Measurements from ENCODE around the gene DPP3.

The DPP3 gene

DNA sequence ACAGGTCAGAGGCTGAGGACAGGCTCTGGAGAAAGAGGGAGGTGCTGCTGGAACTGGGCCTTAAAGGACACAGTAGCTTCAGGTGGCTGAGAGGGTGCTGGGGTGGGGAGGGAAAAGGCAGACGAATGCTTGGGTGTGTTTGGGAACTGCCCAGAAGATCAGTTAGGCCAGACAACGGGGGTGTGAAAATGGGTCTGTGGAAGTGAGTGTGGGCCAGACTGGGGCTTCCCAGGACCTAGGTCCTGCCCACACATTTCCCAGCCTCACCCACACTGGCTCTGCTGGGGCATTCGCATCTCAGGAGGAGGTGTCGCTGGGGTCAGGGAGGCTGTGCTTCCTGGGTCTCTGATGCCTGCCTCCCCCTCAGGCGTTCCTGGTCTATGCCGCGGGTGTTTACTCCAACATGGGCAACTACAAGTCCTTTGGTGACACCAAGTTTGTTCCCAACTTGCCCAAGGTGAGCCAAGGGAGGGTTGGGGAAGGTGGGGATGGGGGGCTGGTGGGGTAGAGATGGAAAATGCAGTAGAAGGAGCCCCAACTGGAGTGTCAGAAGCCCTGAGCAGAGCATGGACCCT lies 4.7 kb downstream of the DPP3 start:
- DNase-seq (ENCODE audit: low read depth in 2 of 2), result no peak

DNA sequence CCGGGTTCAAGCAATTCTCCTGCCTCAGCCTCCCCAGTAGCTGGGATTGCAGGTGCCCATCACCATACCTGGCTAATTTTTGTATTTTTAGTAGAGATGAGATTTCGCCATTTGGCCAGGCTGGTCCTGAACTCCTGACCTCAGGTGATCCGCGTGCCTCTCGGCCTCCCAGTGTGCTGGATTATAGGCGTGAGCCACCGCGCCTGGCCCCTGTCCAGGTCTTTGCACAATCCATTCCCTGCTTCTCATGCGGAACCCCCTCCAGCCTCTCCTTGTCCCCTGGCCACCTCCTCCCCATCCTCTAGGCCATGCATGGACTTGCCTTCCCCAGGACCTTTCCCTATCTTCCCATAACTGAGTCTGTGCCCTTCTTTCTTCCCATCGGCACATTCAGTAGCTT lies 8.7 kb downstream of the DPP3 start:
- DNase-seq (ENCODE audit: low read depth in 2 of 2), result no peak

DNA sequence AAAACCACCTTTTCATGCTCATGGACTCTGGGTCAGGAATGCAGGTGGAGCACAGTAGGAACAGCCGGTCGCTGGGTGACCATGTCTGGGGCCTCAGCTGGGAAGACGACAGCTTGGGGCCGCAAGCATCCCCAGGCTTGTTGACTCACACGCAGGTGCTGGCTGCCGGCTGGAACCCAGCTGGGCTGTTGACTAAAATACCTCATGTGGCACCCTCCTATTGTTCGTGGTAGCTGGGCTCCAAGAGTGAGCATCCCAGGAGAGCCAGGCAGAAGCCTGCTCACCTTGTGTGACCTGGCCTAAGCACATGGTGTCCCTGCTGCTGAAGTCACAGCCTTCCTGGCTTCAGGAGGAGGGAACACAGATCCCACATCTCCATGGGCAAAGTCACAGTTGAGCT lies 9.4 kb downstream of the DPP3 start:
- no peak for DNase-seq (ENCODE audit: low read depth in 2 of 2)

DNA sequence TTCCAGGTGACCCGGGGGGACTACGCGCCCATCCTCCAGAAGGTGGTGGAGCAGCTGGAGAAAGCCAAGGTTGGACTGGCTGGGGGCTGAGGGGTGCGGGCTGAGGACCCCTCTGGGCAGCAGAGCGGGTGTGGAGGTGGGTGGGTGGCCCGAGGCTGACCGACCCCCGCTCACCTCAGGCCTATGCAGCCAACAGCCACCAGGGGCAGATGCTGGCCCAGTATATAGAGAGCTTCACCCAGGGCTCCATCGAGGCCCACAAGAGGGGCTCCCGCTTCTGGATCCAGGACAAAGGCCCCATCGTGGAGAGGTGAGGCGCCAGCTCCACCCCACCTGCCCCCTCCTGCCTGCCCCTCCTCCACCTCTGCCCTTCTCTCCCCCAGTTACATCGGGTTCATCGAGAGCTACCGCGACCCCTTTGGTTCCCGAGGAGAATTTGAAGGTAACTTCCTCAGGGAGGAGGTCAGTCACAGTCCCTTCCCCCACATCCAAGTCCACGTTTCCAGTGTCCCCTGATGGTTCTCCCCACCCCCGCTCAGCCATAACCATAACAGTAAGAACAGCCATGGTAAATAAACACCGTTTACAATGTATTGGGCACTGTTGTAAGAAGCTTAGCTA lies 11.2 kb downstream of the DPP3 start:
- no peak for DNase-seq (ENCODE audit: low read depth in 2 of 2)

DNA sequence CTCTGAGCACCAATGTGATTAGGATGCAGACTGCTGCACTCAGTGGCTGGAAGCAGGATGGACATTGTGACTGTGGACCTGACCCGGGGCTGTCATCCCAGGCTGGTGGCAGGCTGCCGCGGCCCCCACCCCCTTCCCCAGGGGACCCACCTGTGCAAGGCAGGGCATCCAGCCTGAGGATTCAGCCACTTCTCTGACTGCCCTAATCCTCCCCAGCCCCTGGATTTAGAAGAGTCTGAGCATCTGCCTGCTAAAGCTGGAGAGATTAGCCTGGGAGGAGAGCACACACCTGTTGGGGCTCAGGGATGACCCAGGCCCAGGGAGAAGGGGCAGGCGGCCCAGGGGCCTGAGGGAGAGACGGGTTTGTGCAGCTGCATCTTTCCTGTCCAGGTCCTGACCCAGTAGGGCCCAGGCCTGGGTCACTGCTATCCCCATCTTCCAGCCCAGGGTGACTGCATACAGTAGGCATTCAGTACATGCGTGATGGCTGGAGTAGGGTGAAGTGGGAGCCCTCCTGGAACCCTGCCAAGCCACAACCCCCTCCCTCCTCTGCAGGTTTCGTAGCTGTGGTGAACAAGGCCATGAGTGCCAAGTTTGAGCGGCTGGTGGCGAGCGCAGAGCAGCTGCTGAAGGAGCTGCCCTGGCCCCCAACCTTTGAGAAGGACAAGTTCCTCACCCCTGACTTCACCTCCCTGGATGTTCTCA lies 12.1 kb downstream of the DPP3 start:
- no peak for DNase-seq (ENCODE audit: low read depth in 2 of 2)

DNA sequence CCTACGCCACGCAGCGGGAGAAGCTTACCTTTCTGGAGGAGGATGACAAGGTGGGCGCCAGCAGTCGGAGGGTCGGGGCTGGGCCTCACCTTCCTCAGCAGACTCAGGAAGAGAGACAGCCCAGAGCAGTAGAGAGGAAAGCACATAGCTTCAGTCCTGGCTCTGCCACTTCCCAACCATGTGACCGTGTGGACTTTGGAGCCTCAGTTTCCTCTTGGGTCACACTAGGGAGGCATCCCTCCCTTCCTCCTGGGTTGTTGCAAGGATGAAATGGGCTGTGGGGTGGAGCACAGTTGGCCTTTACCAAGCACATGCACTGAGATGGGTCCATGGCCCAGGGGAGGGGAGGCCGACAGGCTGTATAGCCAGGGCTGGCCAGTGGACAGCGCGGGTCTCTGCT lies 12.9 kb downstream of the DPP3 start:
- DNase-seq (ENCODE audit: low read depth in 2 of 2), result no peak

DNA sequence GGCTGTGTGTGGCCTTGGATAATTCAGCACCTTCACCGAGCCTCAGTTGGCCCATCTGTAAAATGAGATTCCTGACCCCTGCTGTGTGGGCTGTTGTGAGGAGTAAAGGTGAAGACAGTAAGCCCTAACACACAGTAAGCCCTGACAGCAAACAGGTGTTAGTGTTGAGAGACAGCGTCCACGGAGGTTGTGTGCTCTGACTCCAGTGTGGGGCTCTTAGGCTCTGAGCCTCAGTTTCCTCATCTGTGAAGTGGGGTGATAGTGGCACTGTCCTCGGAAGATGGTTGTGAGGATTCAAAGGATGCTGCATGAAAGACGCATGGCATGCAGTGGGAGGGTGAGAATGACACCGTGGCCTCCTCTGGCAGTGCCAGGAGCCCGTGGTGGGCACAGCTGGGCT lies 14.2 kb downstream of the DPP3 start:
- no peak for DNase-seq (ENCODE audit: low read depth in 2 of 2)

DNA sequence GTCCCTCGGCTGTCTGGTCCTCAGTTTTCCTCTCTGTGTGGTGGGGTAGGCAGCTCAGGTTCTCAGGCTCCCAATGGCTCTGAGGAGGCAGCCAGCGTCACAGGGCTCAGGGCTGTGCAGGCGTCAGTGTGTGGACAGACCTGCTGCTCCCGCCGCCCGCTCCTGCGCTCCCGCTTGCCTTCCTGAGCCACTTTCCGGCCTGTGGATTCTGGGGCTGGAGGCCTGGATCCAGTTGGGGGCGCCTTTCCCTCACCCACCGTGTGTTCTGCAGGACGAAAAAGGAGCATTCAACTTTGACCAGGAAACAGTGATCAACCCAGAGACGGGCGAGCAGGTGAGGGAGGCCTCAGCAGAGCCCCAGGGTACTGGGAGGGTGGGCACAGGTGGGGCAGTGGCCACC lies 14.7 kb downstream of the DPP3 start:
- no peak for DNase-seq (ENCODE audit: low read depth in 2 of 2)

DNA sequence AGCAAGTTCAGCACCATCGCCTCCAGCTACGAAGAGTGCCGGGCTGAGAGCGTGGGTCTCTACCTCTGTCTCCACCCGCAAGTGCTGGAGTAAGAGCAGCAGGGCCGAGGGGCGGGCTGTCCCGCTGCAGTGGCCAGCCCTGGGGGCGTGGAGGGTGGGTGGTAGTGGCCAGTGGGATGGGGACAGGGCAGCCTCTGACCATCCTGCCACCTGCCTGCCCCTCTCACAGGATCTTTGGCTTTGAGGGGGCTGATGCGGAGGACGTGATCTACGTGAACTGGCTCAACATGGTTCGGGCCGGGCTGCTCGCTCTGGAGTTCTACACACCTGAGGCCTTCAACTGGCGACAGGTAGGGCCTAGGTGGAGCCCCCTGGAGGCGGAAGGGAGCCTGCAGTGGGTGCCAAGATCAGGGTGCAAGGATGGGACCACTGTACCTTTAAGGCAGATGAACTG lies 15.2 kb downstream of the DPP3 start:
- no peak for DNase-seq (ENCODE audit: low read depth in 2 of 2)

DNA sequence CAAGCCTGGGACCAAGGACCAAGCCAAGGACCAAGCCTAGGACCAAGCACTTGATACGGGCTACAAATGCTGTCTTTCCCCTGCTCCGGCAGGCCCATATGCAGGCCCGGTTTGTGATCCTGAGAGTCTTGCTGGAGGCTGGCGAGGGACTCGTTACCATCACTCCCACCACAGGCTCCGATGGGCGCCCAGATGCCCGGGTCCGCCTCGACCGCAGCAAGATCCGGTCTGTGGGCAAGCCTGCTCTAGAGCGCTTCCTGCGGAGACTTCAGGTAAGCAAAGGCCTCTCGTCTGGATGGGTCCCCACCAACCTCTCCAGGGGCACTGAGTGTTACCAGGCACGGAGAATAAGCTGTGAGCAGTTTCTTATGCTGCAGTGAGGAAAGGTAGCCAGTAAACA lies 17.0 kb downstream of the DPP3 start:
- no peak for DNase-seq (ENCODE audit: low read depth in 2 of 2)

DNA sequence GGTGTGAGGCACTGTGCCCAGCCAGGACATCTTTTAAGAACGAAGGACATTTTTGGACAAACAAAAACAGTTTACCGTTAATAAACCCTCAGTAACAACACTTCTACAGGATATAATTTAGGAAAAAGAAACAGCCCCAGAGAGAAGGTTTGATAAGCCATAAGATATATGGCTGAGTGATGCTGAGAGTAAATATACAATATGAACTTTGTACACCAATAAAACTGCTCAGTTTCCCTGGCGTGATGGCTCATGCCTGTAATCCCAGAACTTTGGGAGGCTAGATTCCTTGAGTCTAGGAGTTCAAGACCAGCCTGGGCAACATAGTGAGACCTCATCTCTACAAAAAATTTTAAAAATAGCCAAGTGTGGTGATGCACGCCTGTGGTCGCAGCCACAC lies 18.3 kb downstream of the DPP3 start:
- DNase-seq (ENCODE audit: low read depth in 2 of 2), result no peak

DNA sequence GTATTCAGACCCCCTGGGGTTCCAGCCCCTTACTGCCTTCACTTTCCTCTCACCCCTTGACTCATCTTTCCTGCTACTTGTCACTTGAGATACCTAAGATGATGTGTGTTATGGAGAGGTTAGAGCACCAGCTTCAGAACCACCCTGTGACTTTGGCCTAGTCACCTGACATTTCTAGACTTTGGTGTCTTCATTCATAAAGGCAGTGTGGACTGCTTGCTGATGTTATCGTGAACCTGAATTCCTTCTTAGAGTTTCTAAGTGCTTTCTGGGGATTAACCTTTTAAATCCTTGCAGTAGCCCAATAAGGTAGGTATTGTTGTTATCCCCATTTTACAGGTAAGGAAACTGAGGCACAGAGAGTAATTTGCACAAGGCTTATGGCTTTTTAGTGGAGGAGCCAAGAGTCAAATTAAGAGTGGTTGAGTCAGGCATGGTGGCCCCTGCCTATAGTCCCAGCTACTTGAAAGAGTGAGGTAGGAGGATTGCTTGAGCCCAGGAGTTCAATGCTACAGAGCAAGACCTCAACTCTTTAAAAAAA lies 25.1 kb downstream of the DPP3 start:
- DNase-seq (ENCODE audit: low read depth in 2 of 2), result no peak

DNA sequence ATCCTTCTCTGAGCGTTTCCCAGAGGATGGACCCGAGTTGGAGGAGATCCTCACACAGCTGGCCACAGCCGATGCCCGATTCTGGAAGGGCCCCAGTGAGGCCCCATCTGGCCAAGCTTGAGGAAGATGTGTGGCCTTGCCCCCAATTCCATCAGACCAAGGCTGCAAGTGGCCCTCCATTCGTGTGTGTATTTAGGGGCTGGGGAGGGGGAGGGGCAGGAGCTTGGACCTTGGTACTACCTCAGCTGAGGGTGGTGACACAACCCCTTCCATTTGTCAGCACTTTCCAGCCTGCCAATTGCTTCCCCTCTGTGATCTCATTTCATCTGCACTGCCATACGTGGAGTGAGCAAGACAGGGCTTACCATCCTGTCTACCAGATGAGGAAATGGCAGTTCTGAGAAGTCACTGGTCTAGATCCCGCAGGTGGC lies 28.9 kb downstream of the DPP3 start:
- DNase-seq (ENCODE audit: low read depth in 2 of 2), result no peak

DNA sequence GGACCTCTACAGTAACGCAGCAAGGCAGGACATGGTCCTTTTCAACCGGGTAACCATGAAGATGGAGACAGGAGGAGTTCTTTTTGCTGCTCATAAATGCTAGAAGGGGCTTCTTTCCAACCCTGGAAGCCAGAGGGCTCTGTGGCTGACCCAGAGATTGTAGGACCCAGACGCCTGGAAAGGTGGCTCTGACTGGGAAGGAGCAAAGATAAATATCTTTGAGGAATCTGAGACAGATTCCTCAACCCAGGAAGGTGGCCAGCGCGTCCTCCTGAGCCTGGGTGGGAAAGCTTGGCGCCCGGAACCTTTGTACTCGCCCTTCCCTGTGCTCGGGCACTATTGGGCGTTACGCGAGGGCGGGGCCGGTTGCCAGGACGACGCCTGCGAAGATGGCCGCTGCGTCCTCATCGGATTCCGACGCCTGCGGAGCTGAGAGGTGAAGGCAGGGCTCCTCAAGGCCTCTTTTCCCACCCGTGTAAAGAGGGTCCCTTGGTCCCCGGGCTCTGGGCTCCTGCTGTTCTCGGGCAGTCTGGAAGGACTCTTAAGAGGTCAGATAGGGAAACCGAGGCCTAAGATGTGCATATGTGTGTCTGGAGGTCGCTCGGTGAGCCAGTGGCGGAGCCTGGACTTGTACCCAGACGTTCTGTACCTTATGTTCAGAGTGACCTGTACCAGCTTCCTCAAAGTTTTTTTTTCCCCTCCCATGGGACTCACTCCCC lies 30.2 kb downstream of the DPP3 start, which contains the start of gene BBS1:
BBS1 (plus strand) TSS at position 365 of the 719 bp plus-strand sequence; CDS start at position 390, 25 bp downstream.
- peak; percentile 43 to 55 for DNase-seq (ENCODE audit: low read depth in 2 of 2)

DNA sequence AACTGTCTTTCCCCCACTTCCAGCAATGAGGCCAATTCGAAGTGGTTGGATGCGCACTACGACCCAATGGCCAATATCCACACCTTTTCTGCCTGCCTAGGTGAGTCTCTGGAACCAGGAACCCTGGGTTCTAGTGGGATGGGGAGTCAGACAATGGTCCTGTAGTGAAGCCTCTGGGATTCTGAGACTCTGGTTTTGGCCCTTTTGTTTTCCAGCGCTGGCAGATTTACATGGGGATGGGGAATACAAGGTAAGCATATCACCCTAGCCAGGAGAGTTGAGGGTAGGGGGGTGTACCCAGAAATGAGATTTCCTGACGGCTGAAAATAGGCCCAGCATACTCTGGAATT lies 30.7 kb downstream of the DPP3 start:
- no peak for DNase-seq (ENCODE audit: low read depth in 2 of 2)

DNA sequence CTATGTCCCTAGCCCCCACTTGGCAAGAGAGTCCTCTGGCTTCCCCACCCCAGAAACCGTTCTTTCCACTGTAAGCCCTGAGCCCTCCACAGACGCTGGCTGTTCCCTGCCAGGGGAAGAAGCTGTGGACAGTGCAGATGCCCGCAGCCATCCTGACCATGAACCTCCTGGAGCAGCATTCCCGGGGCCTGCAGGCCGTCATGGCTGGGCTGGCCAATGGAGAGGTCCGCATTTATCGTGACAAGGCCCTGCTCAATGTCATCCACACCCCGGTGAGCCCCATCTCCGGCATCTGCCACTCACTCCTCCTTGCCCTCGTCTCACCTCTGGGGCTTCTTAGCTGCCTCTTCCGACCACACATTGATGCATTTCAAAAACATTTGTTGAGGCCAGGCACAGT lies 43.4 kb downstream of the DPP3 start:
- DNase-seq (ENCODE audit: low read depth in 2 of 2), result no peak

DNA sequence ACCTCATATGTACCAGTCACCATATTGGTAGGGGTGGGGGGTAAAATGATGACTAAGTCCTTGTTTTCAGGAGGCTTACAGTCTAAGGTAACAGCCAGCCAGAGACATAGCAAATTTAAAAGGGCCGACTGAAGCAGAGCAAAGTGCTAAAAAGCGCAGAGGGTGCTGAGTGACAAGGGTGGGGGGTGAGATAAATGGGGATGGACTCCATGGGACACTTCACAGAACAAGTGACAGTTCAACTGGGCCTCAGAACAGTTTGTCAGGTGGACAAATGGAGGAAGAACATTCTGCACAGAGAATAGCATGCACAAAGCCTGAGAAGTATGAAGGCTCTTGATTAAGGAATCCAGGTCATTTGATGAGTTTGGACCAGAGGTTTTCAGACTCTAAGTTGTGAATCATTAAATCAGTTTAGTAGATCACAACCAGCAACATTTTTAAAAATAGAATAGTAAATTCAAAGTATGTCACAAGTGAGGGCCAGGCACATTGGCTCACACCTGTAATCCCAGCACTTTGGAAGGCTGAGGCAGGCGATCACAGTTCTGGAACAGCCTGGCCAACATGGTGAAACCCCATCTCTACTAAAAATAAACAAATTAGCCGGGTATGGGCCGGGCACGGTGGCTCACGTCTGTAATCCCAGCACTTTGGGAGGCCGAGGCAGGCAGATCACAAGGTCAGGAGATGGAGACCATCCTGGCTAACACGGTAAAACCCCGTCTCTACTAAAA lies 44.2 kb downstream of the DPP3 start:
- DNase-seq (ENCODE audit: low read depth in 2 of 2), result no peak

DNA sequence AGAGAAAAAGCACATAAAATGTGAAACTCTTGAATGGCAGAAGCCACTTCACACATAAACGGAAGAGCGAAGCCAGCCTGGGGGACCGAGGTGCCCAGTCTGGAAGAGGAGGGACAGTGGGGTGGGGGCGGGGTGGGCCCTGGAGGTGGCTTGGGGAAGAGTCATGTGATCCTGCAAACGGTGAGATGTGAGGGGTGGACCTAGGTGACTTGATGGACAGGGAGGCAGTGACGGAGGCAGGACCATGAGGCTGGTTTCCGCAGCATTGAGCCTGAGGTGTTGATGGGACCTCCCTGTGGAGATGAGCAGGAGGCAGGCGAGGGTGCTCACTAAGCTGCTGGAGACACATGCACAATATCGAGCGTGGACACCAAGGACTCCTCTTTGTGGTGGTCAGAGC lies 48.8 kb downstream of the DPP3 start:
- no peak for DNase-seq (ENCODE audit: low read depth in 2 of 2)

DNA sequence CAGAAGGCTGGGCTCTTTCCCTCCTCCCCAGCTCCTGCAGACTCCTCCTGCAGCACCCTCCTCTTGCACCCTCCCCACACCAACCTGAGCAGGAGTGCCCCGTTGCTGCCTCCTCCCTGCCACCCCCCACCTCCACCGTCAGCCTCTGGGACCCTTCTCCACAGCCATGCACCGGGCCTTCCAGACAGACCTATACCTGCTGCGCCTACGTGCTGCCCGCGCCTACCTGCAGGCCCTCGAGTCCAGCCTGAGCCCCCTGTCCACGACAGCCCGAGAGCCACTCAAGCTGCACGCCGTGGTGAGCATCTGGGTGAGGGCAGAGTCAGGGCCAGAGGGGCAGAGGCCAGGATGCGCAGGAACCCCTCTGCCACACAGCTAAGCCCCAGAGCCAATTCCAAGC lies 49.4 kb downstream of the DPP3 start:
- DNase-seq (ENCODE audit: low read depth in 2 of 2), result no peak

DNA sequence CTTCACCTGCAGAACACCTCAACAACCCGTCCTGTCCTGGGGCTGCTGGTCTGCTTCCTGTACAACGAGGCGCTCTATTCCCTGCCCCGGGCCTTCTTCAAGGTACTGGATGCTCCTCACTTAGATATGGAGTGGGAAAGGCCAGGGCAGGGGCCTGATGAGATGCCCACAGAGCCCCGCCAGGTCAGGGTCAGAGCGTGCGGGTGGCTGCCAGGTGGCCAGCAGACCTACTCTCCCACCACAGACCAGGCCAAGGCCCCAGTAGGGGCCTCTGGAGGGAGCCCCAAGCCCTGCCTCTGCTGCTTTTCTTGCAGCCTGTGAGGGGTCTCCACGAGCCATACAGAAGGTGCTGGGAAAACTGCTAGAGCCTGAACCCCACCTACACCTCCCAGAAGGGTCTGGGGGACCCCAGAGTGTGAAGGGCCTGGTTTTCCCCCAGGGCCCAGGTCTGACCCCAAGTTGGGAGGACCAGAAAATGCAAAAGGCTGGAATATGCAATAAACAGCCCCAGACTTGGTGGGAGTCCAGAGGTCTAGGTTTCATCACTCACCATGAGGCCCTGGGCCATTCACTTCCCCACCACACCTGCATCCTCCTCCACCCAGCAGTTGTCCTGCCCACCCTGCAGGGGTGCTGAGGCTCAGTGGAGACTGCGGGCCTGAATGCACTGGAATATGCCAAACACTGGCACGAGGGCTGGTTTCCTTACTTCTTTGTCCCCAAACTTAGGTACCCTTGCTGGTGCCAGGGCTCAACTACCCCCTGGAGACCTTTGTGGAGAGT lies 50.9 kb downstream of the DPP3 start:
- DNase-seq (ENCODE audit: low read depth in 2 of 2), result no peak

DNA sequence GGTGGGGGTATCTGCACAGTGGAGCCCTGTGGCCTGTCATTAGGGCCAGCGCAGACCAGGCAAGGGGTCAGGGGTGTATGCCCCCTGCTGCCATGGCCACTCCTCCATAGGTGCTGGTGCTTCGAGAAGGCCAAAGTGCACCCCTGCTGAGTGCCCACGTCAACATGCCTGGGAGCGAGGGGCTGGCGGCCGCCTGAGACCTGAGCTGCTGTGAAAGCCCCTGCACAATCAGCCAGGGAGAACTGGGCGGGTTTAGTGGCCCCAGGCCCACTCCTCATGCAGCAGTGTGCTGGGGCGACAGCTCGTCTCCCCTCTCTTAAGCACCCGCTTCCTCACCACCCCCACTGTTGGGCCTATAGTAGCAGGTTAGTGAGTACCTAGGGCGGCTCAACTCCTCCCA lies 51.6 kb downstream of the DPP3 start:
- no peak for DNase-seq (ENCODE audit: low read depth in 2 of 2)
